HTERT RPE-1 (cell line): ENCODE data around the gene NUCB1.

Experiments used
- in situ Hi-C: fragments of 300-500 bp; cut with MboI; formaldehyde crosslinking; loops from 4 replicates; pipeline ENCODE4 v1.14.3; 2020; ENCODE audit warnings: low sequenced_read_pairs

Gene NUCB1

DNA sequence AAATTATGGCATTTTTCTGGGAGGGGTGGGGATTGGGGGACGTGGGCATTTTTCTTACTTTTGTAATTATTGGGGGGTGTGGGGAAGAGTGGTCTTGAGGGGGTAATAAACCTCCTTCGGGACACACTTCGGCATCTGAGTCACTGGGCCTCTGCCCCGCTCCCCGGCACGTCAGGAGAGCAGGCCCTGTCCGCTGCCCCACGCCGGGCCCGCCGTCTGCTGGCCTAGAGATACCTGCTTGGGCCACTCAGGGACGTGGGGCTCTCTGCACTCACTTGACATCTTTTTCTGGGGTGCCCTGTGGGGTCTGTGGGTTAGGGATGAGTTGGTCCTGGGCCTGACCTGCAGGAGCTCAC is 61.5 kb downstream of the NUCB1 start:
- in situ Hi-C loops = no loop called here

- in situ Hi-C loops = no loop called here
Measured at GRCh38 chr19:48962029-48962848, 62.1 kb downstream of the NUCB1 start.

DNA sequence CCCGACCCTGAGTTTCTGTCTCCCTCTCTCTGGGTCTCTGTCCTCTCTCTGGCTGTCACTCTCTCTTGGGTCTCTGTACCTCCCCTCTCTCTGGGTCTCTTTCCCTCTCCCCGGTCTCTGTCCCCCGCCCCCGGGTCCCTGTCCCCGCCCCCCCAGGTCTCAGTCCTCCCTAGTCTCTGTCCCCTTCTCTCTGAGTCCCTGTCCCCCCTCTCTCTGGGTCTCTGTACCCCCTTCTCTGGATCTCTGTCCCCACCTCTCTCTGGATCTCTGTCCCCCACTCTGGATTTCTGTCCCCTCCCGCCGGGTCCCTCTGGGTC is 62.7 kb downstream of the NUCB1 start:
- in situ Hi-C loops = no loop called here

DNA sequence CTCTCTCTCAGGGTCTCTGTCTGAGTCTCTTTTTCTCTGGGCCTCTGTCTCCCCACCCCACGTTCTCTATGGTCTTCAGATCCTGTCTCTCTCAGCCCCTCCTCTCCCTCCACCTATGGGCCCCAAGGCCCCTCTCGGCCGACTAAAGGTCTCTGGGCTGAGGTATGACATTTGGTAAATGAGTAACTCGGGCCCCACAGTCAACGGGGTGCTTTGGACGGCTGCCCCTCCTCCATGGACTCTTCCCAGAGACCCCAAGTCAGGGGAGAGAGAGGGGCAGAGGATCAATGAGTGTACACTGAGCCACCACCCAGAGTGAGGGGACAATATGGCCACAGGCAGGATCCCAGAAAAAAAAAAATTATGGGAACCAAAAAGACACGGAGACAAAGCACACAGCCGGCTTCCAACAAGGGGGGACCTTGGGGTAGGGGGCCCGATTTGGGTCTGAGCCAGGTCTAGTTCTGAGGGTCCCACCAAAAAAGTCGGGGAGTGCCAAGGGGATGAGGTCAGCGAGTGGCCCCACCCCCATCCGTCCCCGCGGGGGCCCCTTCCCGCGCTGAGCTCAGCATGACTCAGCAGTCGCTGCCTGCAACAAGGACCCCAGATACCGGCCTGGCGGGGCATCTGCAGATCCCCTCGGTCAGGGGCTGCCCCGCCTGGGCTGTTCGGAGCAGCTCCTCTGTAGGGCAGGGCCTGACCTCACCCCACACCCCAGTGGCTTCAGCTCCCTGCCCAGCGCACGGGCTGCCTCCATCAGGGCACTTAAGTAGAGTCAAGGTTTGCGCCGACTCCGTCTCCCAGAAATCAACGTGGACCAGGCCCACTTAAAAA is 63.5 kb downstream of the NUCB1 start:
- in situ Hi-C loops = no loop called here

DNA sequence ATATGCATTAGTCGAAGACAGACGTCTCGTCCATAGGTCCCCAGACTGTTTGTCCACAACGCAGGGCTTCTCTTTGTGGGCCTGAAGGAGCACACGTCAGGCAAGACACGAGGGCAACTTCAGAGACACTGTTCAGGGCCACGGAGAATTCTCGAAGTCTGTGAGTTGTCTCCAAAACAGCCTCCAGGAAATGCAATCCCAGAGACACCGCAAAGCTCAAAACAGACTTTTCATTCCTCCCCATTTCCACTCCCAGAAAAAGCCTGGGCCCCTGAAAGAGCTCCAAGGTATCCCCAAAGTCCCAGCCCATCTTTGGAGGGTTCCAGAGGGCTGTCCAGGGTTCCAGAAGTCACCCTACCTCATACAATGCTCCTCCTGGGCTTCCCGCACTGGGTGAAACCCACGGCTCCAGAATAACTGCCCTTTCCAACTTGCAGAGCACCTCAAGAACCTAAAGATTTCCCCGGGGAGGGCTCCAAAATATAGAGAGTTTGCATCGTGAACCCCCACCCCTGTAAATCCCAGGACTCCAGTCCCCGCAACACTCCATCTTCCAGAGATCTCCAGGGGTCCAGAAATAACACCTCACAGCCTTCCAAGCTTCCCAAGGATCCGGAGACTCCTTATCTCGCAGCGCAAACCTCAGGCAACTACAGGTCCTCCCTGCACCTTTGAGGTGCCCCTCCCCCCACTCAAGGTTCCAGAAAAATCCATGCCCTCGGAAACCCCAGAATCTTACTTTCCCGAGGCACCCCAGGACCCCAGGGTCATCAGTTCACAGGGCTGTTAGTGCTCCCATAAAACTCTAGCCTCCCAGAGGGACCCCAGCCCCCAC is 64.3 kb downstream of the NUCB1 start:
- in situ Hi-C loops = no loop called here

DNA sequence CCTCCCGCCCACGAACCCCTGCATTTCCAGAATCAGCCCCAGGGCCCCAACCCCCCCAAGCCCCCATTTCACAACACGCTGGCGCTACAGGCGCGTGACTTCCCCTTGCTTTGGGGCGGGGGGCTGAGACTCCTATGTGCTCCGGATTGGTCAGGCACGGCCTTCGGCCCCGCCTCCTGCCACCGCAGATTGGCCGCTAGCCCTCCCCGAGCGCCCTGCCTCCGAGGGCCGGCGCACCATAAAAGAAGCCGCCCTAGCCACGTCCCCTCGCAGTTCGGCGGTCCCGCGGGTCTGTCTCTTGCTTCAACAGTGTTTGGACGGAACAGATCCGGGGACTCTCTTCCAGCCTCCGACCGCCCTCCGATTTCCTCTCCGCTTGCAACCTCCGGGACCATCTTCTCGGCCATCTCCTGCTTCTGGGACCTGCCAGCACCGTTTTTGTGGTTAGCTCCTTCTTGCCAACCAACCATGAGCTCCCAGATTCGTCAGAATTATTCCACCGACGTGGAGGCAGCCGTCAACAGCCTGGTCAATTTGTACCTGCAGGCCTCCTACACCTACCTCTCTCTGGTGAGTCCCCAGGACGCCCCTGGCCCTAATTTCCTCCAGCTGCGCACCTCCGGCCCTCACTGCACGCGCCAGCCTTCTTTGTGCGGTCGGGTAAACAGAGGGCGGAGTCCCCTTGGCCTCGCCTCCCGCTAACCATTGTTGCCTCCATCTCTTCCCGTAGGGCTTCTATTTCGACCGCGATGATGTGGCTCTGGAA is 65.1 kb downstream of the NUCB1 start, which contains the start of gene FTL:
FTL (plus strand) TSS at position 270 of the 766 bp plus-strand sequence; CDS start at position 469, 199 bp downstream.
- in situ Hi-C loops = no loop called here

- in situ Hi-C loops = no loop called here
Measured at GRCh38 chr19:48965806-48966540, 65.9 kb downstream of the NUCB1 start.

- in situ Hi-C loops = no loop called here
Measured at GRCh38 chr19:48966541-48967345, 66.6 kb downstream of the NUCB1 start.

DNA sequence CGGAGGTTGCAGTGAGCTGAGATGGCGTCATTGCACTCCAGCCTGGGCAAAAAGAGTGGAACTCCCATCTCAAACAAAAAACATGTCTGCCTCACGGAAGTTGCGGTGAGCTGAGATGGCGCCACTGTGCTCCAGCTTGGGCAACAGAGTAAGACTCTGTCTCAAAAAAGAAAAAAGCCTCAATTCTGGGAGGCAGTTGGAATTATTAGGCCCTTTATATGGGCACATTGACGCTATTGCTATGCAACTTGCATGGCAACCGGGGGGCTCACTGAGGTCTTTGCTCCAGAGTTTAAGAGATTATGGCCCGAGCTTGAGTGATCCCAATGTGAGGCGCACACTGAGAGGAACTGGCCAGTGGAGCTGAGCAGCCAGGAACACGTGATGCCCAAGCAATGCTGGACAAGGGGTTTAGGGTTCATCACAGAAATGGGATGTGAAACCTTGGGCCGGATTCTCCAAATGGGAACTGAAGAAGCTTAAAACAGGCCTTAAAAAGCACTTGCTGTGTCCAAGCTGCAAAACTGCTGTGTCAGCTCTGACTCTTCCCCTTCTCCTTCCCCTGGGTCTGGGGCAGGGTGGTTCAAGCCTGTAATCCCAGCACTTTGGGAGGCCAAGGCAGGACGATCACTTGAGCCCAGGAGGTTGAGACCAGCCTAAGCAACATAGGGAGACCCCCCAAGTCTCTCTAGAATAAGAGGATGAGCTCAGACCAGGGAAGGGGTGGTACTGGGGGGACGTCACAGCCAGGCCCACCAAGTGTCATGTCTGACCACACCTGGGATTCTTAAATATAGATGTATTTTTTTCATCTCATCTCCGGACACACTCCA is 67.5 kb downstream of the NUCB1 start:
- in situ Hi-C loops = no loop called here

GRCh38 chr19:48968179-48968661 is 68.1 kb downstream of the NUCB1 start:
- in situ Hi-C loops = no loop called here

- in situ Hi-C loops = no loop called here
Measured at GRCh38 chr19:48968813-48969218, 68.7 kb downstream of the NUCB1 start.

DNA sequence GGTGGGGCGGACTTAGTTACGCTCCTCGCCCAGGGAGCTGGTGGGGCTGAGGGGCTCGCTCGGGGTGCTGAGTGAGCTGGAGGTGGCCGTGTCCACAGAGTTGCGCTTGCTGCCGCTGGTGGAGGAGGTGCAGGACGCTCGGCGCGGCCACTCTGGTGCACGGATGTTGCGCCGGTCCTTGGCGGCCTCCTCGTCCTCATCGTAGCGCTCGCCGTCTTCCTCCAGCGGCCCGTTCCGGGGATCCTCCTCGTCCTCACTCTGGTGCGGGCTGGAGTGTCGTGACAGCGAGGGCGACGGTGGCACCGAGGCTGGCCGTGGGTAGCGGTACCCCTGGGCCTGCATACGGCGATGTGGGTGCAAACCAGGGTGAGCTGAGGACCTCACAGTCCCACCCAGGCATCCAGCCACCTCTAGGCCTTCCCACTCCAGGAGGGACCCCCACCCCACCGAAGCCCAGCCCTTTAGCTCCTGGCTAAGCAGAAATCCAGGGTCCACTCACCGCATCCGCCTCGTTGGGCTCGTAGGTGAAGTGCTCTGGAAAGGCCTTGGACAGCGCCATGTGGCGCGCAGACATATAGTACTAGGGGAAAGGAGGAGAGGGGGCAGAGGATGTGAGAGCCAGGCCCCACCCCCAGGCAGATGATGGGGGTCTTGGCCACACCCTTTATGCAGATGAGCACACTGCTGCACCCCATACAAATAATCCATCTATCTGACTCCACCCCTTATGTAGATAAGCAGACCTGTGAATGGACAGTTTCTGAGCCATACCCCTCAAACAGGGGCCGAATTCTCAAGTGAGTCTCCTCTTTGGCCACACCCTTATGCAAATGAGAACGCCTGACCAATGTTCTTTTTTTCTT is 69.4 kb downstream of the NUCB1 start:
- in situ Hi-C loops = no loop called here

GRCh38 chr19:48970139-48970766 is 70.1 kb downstream of the NUCB1 start:
- in situ Hi-C loops = no loop called here

GRCh38 chr19:48970923-48971395 is 70.8 kb downstream of the NUCB1 start:
- in situ Hi-C loops = no loop called here
